HFF-Myc (cell line): Measurements from ENCODE around the gene FKBP5.

Experiments used
- DNase-seq: peaks from one replicate; pipeline ENCODE4 v3.0.0-alpha.2; 2011; ENCODE audit warnings: low read depth; ENCODE audit errors: extremely low read depth
- H3K4me3 ChIP-seq: replicated peaks from 2 replicates; pipeline ENCODE4 v1.5.1; 2011; ENCODE audit warnings: low read depth, mild to moderate bottlenecking, control low read depth, low read length
- TF ChIP-seq, protein P1 (sequence below): IDR thresholded peaks from 2 replicates; pipeline ENCODE4 v1.5.1; 2012; ENCODE audit warnings: mild to moderate bottlenecking, low read depth, low read length, control low read depth; ENCODE audit errors: missing control alignments

Gene FKBP5

DNA sequence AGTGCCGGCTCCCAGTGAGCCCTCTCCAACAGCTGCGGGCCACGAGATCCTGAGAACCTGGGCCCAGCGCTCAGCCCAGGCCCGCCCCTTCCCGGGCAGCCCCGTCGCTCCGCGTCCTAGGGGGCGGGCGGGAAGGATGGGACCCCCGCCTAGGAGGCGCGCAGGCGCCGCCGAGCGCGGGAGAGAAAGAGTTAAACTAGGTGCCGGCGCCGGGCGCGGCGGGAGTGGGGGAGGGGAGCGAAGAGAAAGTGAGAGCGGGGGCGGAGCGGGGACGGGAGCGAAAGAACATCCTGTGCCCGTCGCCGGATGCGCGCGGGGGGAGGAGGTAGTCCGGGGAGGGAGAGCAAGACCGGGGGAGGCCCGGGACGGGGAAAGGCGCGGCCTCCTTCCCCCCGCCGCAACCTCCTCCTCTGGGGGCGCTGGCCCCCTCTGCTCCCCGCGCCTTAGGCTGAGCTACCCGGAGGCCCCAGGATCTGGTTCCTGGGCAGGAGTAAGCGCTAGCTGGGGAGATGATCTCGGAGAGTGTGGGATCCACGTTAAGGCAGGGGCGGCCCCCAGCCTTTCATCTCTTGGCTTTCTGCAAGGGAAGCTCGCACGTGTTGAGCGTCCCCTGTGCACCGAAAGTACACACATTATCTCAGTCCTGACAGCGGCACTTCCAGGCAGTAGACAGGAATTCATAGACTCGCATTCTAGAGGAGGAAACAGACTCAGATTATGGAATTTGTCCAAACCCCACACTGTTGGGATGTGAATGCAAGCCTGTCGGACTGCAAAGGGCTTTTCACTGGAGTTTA lies 43.2 kb upstream of the FKBP5 start:
- peak overlapping the region; percentile 56 for H3K4me3 ChIP-seq
- DNase-seq = peak; percentile 80
- TF ChIP-seq, protein P1, sequence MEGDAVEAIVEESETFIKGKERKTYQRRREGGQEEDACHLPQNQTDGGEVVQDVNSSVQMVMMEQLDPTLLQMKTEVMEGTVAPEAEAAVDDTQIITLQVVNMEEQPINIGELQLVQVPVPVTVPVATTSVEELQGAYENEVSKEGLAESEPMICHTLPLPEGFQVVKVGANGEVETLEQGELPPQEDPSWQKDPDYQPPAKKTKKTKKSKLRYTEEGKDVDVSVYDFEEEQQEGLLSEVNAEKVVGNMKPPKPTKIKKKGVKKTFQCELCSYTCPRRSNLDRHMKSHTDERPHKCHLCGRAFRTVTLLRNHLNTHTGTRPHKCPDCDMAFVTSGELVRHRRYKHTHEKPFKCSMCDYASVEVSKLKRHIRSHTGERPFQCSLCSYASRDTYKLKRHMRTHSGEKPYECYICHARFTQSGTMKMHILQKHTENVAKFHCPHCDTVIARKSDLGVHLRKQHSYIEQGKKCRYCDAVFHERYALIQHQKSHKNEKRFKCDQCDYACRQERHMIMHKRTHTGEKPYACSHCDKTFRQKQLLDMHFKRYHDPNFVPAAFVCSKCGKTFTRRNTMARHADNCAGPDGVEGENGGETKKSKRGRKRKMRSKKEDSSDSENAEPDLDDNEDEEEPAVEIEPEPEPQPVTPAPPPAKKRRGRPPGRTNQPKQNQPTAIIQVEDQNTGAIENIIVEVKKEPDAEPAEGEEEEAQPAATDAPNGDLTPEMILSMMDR = no peak

DNA sequence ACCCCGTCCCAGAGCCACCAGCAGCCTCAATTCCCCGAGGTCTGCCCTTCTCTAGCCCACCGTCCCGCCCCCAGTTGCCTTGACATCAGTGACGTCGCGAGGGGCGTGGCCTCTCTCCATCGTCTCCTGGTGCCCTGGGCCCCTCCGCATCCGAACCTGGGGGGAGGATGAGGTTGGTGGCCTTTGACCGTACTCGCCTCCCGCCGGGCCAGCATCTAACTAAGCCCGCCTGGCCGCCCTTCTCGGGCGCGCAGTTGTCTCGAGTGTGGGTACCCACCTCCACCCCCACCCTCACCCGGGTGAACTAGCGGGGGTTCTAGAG lies 42.7 kb upstream of the FKBP5 start:
- no peak for DNase-seq
- H3K4me3 ChIP-seq = peak overlapping the region; percentile 56
- TF ChIP-seq, protein P1 = no peak

DNA sequence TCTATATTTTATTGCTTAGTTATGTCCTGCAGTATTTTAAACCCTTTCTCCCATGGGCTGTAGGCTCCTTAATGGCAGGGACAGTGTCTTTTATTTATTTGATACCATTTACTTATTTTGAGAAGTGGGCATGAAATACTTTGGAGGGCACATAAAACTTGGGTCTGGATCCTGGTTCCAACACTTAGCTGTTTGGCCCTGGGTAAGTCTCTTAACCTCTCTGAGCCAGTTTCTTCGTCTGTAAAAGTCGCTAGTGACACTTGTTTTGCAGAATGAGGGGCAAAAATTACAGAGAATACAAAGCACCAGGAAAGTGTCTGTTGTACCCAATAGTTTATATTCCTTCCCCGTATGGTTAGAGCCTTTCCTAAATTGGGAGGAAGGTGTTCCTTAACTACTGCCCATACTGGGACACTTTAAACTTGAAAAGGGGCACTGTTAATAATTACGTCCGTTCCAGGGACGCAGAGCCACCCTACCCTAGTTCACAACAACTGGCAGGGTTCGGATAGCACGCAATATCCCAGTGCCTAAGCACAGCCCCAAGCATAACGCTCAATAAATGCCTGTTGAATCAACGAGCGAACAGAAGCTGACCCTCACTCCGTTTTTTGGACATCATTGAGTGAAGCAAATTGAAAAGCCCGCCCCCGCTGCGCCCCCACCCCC lies 42.2 kb upstream of the FKBP5 start:
- no peak for DNase-seq
- TF ChIP-seq, protein P1 = no peak
- peak overlapping the region; percentile 14; the same call in 1 of the 2 replicates for H3K4me3 ChIP-seq

GRCh38 chr6:35729722-35730121 lies 41.0 kb upstream of the FKBP5 start:
- TF ChIP-seq, protein P1 = no peak
- H3K4me3 ChIP-seq = no peak overlapping the region
- DNase-seq = no peak

DNA sequence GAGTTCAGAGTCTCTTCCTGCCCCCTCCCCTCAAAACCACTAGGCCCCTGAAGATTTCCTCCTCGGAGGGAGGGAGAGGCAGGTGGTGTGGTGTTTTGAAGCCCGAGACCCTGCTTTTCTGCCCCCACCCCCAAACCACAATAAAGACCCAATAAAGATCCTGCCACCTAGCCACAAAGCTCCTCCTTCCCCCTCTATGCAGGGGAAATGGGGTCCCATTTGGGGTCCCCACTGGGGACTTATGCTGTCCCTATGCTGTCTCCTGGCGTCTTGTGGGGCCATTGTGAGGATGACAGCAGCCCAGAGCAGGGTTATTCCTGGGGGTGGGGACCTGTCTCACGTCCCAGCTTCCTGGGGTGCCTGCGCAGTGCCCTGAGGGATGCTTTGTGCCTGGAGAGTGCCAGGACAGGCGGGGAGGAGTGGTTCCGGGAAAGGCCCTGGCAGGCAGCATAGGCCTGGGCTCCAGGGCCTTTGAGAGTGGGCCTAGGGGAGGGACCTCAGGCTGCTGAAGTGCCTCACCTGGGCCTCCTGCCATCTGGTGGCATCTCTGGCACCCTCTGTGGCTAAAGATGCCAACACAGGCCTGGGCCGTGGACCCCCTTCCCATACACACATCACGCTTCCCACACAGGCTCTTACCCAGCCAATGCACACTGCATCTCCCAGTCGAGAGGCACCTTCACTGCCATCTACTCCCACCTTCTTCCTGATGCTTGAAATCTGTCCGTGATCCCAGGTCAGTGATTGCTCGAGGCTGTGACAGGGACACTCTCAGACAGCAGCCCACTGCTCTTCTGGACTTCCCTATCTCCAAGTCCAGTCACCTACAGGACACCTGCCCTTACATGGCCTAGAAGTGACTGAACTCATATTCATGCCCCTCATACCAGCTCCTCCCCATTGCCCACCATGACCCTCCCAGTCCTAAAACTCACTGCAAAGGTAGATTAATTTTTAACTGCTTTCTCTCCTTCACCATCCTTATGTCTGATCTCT lies 40.3 kb upstream of the FKBP5 start:
- no peak for DNase-seq
- TF ChIP-seq, protein P1 = no peak
- peak overlapping the region; percentile 51 for H3K4me3 ChIP-seq

DNA sequence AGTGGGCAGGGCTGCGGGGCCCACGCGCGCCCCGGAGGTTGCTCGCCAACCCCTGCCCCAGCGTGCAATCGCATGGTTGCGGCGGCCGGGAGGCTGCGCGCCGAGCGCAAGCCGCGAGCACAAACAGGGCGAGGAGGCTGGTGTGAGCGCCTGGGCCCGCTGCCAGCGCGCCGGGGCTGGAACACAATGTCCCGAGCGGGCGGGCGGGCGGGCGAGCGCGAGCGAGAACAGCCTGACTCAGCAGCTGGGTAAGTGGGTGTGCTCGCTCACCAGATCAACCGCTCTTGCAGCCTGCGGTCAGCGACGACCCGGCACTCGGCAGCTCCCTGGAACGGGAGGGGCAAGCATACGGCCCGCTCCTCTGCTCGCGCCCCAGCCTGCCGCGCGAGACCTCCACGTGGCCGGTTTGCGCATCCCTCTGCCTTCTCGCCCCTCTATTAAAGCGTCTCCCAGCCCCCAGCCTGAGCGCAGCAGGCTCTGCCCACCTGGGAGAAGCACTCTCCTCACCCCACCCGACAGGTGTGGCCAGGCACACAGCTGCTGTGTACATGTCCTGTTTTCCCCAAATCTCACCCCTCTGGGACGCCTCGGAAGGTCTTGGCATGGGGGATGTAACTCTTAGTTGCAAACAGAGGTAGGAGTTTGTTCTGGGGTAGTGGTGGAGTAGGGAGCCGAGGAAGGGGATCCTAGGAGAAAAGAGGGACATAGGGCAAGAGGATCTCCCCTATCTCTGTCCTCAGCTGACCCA lies 39.4 kb upstream of the FKBP5 start:
- peak; percentile 72 for DNase-seq
- TF ChIP-seq, protein P1 = no peak
- peak overlapping the region; percentile 51 for H3K4me3 ChIP-seq
